Coronary artery (tissue), 2 donors: Measurements from ENCODE around the gene EIF4EBP3.

Experiments used
- DNase-seq: peaks from one replicate; pipeline ENCODE4 v3.0.0-alpha.2; 2017; ENCODE audit warnings: low spot score
- H3K27ac ChIP-seq, 2 donors: fragments of 200-600 bp; sonication (generic); one replicate each; pipeline ENCODE4 v1.5.1; 2016 to 2019
- H3K4me3 ChIP-seq: fragments of 200-600 bp; sonication (generic); 2 replicates; pipeline ENCODE4 v1.5.1; 2016; ENCODE audit warnings: mild to moderate bottlenecking, moderate library complexity
- CTCF ChIP-seq: fragments of 200-600 bp; sonication (generic); IDR thresholded peaks from one replicate; pipeline ENCODE4 v1.5.1; 2019; ENCODE audit warnings: antibody characterized with exemption

Gene EIF4EBP3

GRCh38 chr5:140549237-140550144, 2.0 kb downstream of the EIF4EBP3 start:
- peak overlapping the region; percentile 99 for H3K27ac ChIP-seq
- DNase-seq = no peak
- no peak for TF ChIP-seq CTCF
- no peak overlapping the region for H3K4me3 ChIP-seq

- Histone ChIP-seq H3K27ac (peak overlapping the region; percentile 99), H3K4me3 (no peak overlapping the region)
- no peak for DNase-seq
- no peak for TF ChIP-seq CTCF
Observed at GRCh38 chr5:140550147-140551079, 3.0 kb downstream of the EIF4EBP3 start.

GRCh38 chr5:140551872-140552271, 4.4 kb downstream of the EIF4EBP3 start:
- DNase-seq = no peak
- H3K4me3 ChIP-seq = no peak overlapping the region
- no peak for TF ChIP-seq CTCF
- H3K27ac ChIP-seq = no peak overlapping the region

- DNase-seq = no peak
- Histone ChIP-seq H3K4me3 (no peak overlapping the region), H3K27ac (no peak overlapping the region)
- no peak for TF ChIP-seq CTCF
Observed at GRCh38 chr5:140553657-140554056, 6.2 kb downstream of the EIF4EBP3 start.

GRCh38 chr5:140554454-140554853, 7.0 kb downstream of the EIF4EBP3 start:
- H3K4me3 ChIP-seq = no peak overlapping the region
- no peak for TF ChIP-seq CTCF
- H3K27ac ChIP-seq = no peak overlapping the region
- DNase-seq = no peak

- no peak for TF ChIP-seq CTCF
- no peak for DNase-seq
- Histone ChIP-seq H3K27ac (no peak overlapping the region), H3K4me3 (peak overlapping the region; percentile 90)
Observed at GRCh38 chr5:140555747-140556312, 8.4 kb downstream of the EIF4EBP3 start.
